Right lobe of liver (tissue), 4 donors: ENCODE results near the gene ROR2.
"Not testable (repeated sequence)": the region's sequence is repeated elsewhere in the genome, so short reads cannot be mapped to it uniquely, and the experiment has no call there.

Source experiments
- CTCF ChIP-seq, 4 donors: fragments of 200-600 bp in 3 of 4; fragments of 450-650 bp in 1 of 4; IDR thresholded peaks; one replicate each; pipeline versions ENCODE4 v1.5.1 to v1.8.0; 2016 to 2022; ENCODE audit warnings: antibody characterized with exemption in 4 of 4, mild to moderate bottlenecking in 2 of 4
- POLR2A ChIP-seq: fragments of 450-650 bp; IDR thresholded peaks from one replicate; pipeline ENCODE4 v1.6.1; 2017; ENCODE audit warnings: antibody characterized with exemption, mild to moderate bottlenecking
- donor health status: DM: no; HTN: no; CAD: no.
- donor health status: DM: no; HTN: no; CAD: no.
- donor health status: DM: no; HTN: yes; CAD: no.

- TF ChIP-seq POLR2A; CTCF (IDR thresholded peaks at IDR 0.05): not testable (repeated sequence)
Measured at GRCh38 chr9:91798273-91799112, 151.5 kb downstream of the ROR2 start.
